Transverse colon (tissue), 4 donors: ENCODE data around the gene ZNF524. TPM values are rescaled to one million over a fixed set of nuclear protein-coding genes. Genes with fewer than 3 reads are reported as not detected.

Source experiments
- DNase-seq: peaks from one replicate; pipeline ENCODE4 v3.0.0-alpha.2; 2019
- H3K27ac ChIP-seq, 4 donors: fragments of 200-600 bp; sonication (generic); 2 replicates each; pipeline ENCODE4 v1.5.1; 2016 to 2018; ENCODE audit warnings: inconsistent platforms in 4 of 4
- H3K27me3 ChIP-seq: fragments of 200-600 bp; sonication (generic); 2 replicates; pipeline ENCODE4 v1.5.1; 2017; ENCODE audit warnings: inconsistent platforms
- H3K36me3 ChIP-seq, 4 donors: fragments of 200-600 bp; sonication (generic); 2 replicates each; pipeline ENCODE4 v1.5.1; 2017 to 2019; ENCODE audit warnings: inconsistent platforms in 4 of 4
- H3K4me1 ChIP-seq, 4 donors: fragments of 200-600 bp; sonication (generic); 2 replicates each; pipeline ENCODE4 v1.5.1; 2017 to 2020; ENCODE audit warnings: inconsistent platforms in 4 of 4
- H3K4me3 ChIP-seq, 4 donors: fragments of 200-600 bp; sonication (generic); 1 replicate in 1 of 4; 2 replicates in 3 of 4; pipeline versions ENCODE4 v1.5.1 to v1.6.1; 2017 to 2019; ENCODE audit warnings: inconsistent platforms in 4 of 4
- H3K9me3 ChIP-seq, 2 donors: fragments of 200-600 bp; sonication (generic); 2 replicates each; pipeline ENCODE4 v1.5.1; 2017 to 2019; ENCODE audit warnings: inconsistent platforms in 2 of 2
- CTCF ChIP-seq, 5 experiments: fragments of 200-600 bp in 3 of 5; fragments of 450-650 bp in 2 of 5; sonication (generic) in 3 of 5; IDR thresholded peaks; 1 replicate in 2 of 5; 2 replicates in 3 of 5; pipeline ENCODE4 v1.5.1; 2016 to 2017; ENCODE audit warnings: antibody characterized with exemption in 5 of 5, inconsistent platforms in 3 of 5, mild to moderate bottlenecking in 2 of 5, moderate library complexity in 1 of 5
- EP300 ChIP-seq: sonication (generic); formaldehyde crosslinking; IDR thresholded peaks from one replicate; pipeline ENCODE4 v1.6.1; 2017; ENCODE audit warnings: antibody characterized with exemption, low read depth
- POLR2A ChIP-seq: fragments of 450-650 bp; IDR thresholded peaks from one replicate; pipeline ENCODE4 v1.6.1; 2016; ENCODE audit warnings: antibody characterized with exemption, mild to moderate bottlenecking, moderate library complexity
- POLR2AphosphoS5 ChIP-seq, 3 donors: sonication (generic); formaldehyde crosslinking; IDR thresholded peaks; one replicate each; pipeline ENCODE4 v1.6.1; 2016; ENCODE audit warnings: antibody characterized with exemption in 3 of 3
- WGBS, 2 donors: methylation state at CpG; one replicate each; pipeline ENCODE4 v1.1.5; 2018; ENCODE audit warnings: low coverage in 1 of 2; 5-methylcytosine and 5-hydroxymethylcytosine counted together
- in situ Hi-C, 4 donors: fragments of 200-750 bp; cut with MboI; loops; one replicate each; pipeline versions ENCODE4 v1.15.0 to v1.15.1; 2017; ENCODE audit warnings: low sequenced_read_pairs in 3 of 4, low pct_ligation_motif_present in 1 of 4, low pct_unique_long_range_greater_than_20kb in 1 of 4
- intact Hi-C: fragments of 100-400 bp; cut with DNase I; formaldehyde crosslinking; loops from one replicate; pipeline ENCODE4 v1.15.1; 2023; ENCODE audit warnings: low total_unique reads
- total RNA-seq, 4 donors: library from RNA; depleted of rRNA; stranded (reverse); fragments of >200 nt; gene quantifications; one replicate each; pipeline ENCODE4 v1.1.0, GENCODE V29; 2016

ZNF524 gene
- total RNA-seq, 4 donors from 2014 or later = 17.7 to 51.1 (median 37.9) TPM

- in situ Hi-C loops = no loop called here
- TF ChIP-seq POLR2A (no peak), EP300 (no peak), CTCF (IDR thresholded peaks at IDR 0.05) (no peak), POLR2AphosphoS5 (IDR thresholded peaks at IDR 0.05) (no peak)
- Histone ChIP-seq H3K4me1 (peaks cover 0 to 18% (median 15%) of the 10 kb centered on the region in 4 donors), H3K36me3 (peaks cover 0 to 6% (median 0%) of the 10 kb centered on the region in 4 donors), H3K27me3 (no peaks in the 10 kb centered on the region), H3K27ac (no peak overlapping the region), H3K4me3 (no peak overlapping the region), H3K9me3 (no peaks in the 10 kb centered on the region)
- no peak for DNase-seq
- 88 to 92% methylated on average over 4 to 5 of the region's 5 CpGs for WGBS, 2 donors
- intact Hi-C loops = no loop called here
Measured at GRCh38 chr19:55576746-55577145, 23.3 kb upstream of the ZNF524 start.

GRCh38 chr19:55578031-55578760 lies 21.9 kb upstream of the ZNF524 start:
- DNase-seq = no peak
- WGBS, 2 donors = 96% methylated on average over 57 of the region's 83 CpGs; no CpG with 5 or more reads in 1 of the 2 donors
- no peak overlapping the region for H3K27ac ChIP-seq
- in situ Hi-C loops = no loop called here
- intact Hi-C loops = no loop called here
- no peak overlapping the region for H3K4me3 ChIP-seq
- H3K36me3 ChIP-seq = peaks cover 0 to 6% (median 0%) of the 10 kb centered on the region in 4 donors
- H3K9me3 ChIP-seq = no peaks in the 10 kb centered on the region
- H3K4me1 ChIP-seq = peaks cover 0 to 25% (median 17%) of the 10 kb centered on the region in 4 donors
- H3K27me3 ChIP-seq = no peaks in the 10 kb centered on the region
- no peak for TF ChIP-seq CTCF (IDR thresholded peaks at IDR 0.05)
- TF ChIP-seq POLR2AphosphoS5 (IDR thresholded peaks at IDR 0.05) = no peak
- TF ChIP-seq EP300 = no peak
- no peak for TF ChIP-seq POLR2A

GRCh38 chr19:55578761-55579747 lies 21.0 kb upstream of the ZNF524 start:
- TF ChIP-seq EP300 = no peak
- no peak for TF ChIP-seq POLR2A
- TF ChIP-seq CTCF (IDR thresholded peaks at IDR 0.05) = no peak
- no peak for TF ChIP-seq POLR2AphosphoS5 (IDR thresholded peaks at IDR 0.05)
- Histone ChIP-seq H3K4me3 (peak overlapping the region in 2 of 4 donors; percentile 71 to 95), H3K4me1 (peaks cover 0 to 25% (median 17%) of the 10 kb centered on the region in 4 donors), H3K27me3 (no peaks in the 10 kb centered on the region), H3K27ac (peak overlapping the region in 1 of 4 donors; percentile 94), H3K36me3 (peaks cover 0 to 6% (median 0%) of the 10 kb centered on the region in 4 donors), H3K9me3 (no peaks in the 10 kb centered on the region)
- in situ Hi-C loops (no loop called here), intact Hi-C loops (no loop called here)
- 93 to 95% methylated on average over 7 to 79 of the region's 90 CpGs for WGBS, 2 donors
- DNase-seq = no peak
